HepG2 (cell line): ENCODE results near the gene TBC1D16. TPM values are rescaled to one million over a fixed set of nuclear protein-coding genes. Genes with fewer than 3 reads are reported as not detected.

ENCODE experiments used
- ARID5B ChIP-seq: IDR thresholded peaks from 2 replicates; pipeline ENCODE4 v1.4.0; 2020; ENCODE audit warnings: mild to moderate bottlenecking, missing genetic modification reagents
- ELF4 ChIP-seq: sonication (generic); formaldehyde crosslinking; IDR thresholded peaks from 2 replicates; pipeline ENCODE4 v1.5.0; 2020; ENCODE audit warnings: missing genetic modification reagents, mild to moderate bottlenecking, moderate library complexity, borderline replicate concordance
- HMGXB3 ChIP-seq: sonication (generic); formaldehyde crosslinking; IDR thresholded peaks from 2 replicates; pipeline ENCODE4 v1.4.0; 2020; ENCODE audit warnings: missing genetic modification reagents, borderline replicate concordance
- HOMEZ ChIP-seq: IDR thresholded peaks from 2 replicates; pipeline ENCODE4 v1.6.1; 2016; ENCODE audit warnings: low read depth
- MEF2D ChIP-seq: sonication (generic); formaldehyde crosslinking; IDR thresholded peaks from 2 replicates; pipeline ENCODE4 v1.5.1; 2020; ENCODE audit warnings: mild to moderate bottlenecking, missing genetic modification reagents
- MLLT10 ChIP-seq: sonication (generic); formaldehyde crosslinking; IDR thresholded peaks from 2 replicates; pipeline ENCODE4 v1.4.0; 2020; ENCODE audit warnings: missing genetic modification reagents
- RAD21 ChIP-seq: fragments of 450-650 bp; formaldehyde crosslinking; IDR thresholded peaks from 2 replicates; pipeline ENCODE4 v1.5.0; 2020; ENCODE audit warnings: mild to moderate bottlenecking
- RARA ChIP-seq: IDR thresholded peaks from 2 replicates; pipeline ENCODE4 v1.6.1; 2016; ENCODE audit warnings: missing genetic modification reagents, missing compliant biosample characterization
- ZBTB44 ChIP-seq: sonication (generic); formaldehyde crosslinking; IDR thresholded peaks from 2 replicates; pipeline ENCODE4 v1.4.0; 2020; ENCODE audit warnings: missing genetic modification reagents
- ZNF414 ChIP-seq: sonication (generic); formaldehyde crosslinking; IDR thresholded peaks from 2 replicates; pipeline ENCODE4 v1.5.0; 2020; ENCODE audit warnings: missing genetic modification reagents
- ZSCAN29 ChIP-seq: sonication (generic); formaldehyde crosslinking; conservative IDR thresholded peaks from 2 replicates; pipeline ENCODE4 v1.4.0; 2020; ENCODE audit warnings: mild to moderate bottlenecking, missing genetic modification reagents
- polyA plus RNA-seq, 8 experiments: library from polyadenylated mRNA; depleted of rRNA in 3 of 8; stranded (reverse) in 7 of 8; unstranded in 1 of 8; fragments of >200 nt; fragmentation: Illumina TruSeq in 4 of 8; extraction: Trizol in 4 of 8; gene quantifications; 2 replicates each; pipeline versions ENCODE4 v1.2.1 to v1.2.3, GENCODE V29; 2011 to 2016; ENCODE audit warnings: low read depth in 4 of 8, missing spikeins in 1 of 8, mixed read lengths in 1 of 8; ENCODE audit not compliant: insufficient read depth in 1 of 8
- total RNA-seq, 5 experiments: library from RNA; depleted of rRNA; stranded (reverse); fragments of >200 nt; fragmentation: Illumina TruSeq; extraction: Trizol; gene quantifications; 2 replicates each; pipeline ENCODE4 v1.2.3, GENCODE V29; 2016; ENCODE audit warnings: low read depth in 1 of 5

Gene TBC1D16
- total and polyA plus RNA-seq, 2 of the 13 experiments (the other 11 are each of a cell fraction or from before 2014, with no cell fraction given), result 14.9 to 24.9 TPM

GRCh38 chr17:80068301-80069222, 32.9 kb upstream of the TBC1D16 start (continued):
- TF ChIP-seq ARID5B (CRISPR knock-in tag) (peak; percentile 90), HOMEZ (CRISPR knock-in tag) (no peak), RARA (CRISPR knock-in tag) (peak; percentile 97), MEF2D (CRISPR knock-in tag) (peak; percentile 42; the same call in 1 of the 2 replicates), MLLT10 (CRISPR knock-in tag) (no peak), ZSCAN29 (CRISPR knock-in tag) (peak; percentile 83; the same call in 1 of the 2 replicates), ZNF414 (CRISPR knock-in tag) (no peak), HMGXB3 (CRISPR knock-in tag) (no peak), RAD21 (0 out of 2 replicates have a peak, but pooled peaks have one; percentile 6), ZBTB44 (no peak), ELF4 (no peak)
